Lung (tissue), 12 donors: ENCODE data around the gene NKX3-2. TPM values are rescaled to one million over a fixed set of nuclear protein-coding genes. Genes with fewer than 3 reads are reported as not detected.

ENCODE experiments used
- ATAC-seq: fragments of 200-7000 bp; cut with Tn5 transposase; one replicate; pipeline ENCODE4 v1.9.1; 2020; ENCODE audit warnings: moderate number of reproducible peaks; ENCODE audit not compliant: insufficient read depth, low FRiP score
- DNase-seq, 3 donors: peaks; one replicate each; pipeline ENCODE4 v3.0.0-alpha.2; 2013 to 2017
- H3K27ac ChIP-seq, 2 donors: one replicate each; pipeline ENCODE4 v1.5.1; 2013; ENCODE audit warnings: mild to moderate bottlenecking in 2 of 2, moderate library complexity in 2 of 2, control low read depth in 1 of 2, inconsistent platforms in 1 of 2, low read depth in 1 of 2, low read length in 1 of 2
- H3K27me3 ChIP-seq, 3 donors: one replicate each; pipeline ENCODE4 v1.5.1; 2013; ENCODE audit warnings: low read length in 2 of 3; ENCODE audit not compliant: control insufficient read depth in 3 of 3, insufficient read depth in 3 of 3
- H3K36me3 ChIP-seq, 4 donors: one replicate each; pipeline ENCODE4 v1.5.1; 2013; ENCODE audit warnings: low read length in 4 of 4, mild to moderate bottlenecking in 1 of 4, moderate library complexity in 1 of 4; ENCODE audit not compliant: control insufficient read depth in 4 of 4, insufficient read depth in 4 of 4
- H3K4me1 ChIP-seq, 5 donors: one replicate each; pipeline ENCODE4 v1.5.1; 2013; ENCODE audit warnings: low read length in 5 of 5, mild to moderate bottlenecking in 2 of 5, moderate library complexity in 1 of 5; ENCODE audit not compliant: control insufficient read depth in 5 of 5, insufficient read depth in 5 of 5
- H3K4me3 ChIP-seq: one replicate; pipeline ENCODE4 v1.5.1; 2013; ENCODE audit warnings: mild to moderate bottlenecking, control low read depth, moderate library complexity
- H3K9ac ChIP-seq, 2 donors: one replicate each; pipeline ENCODE4 v1.5.1; 2013; ENCODE audit warnings: low read length in 2 of 2, control low read depth in 1 of 2; ENCODE audit not compliant: insufficient read depth in 1 of 2
- H3K9me3 ChIP-seq, 4 donors: one replicate each; pipeline ENCODE4 v1.5.1; 2013; ENCODE audit warnings: low read length in 3 of 4, mild to moderate bottlenecking in 1 of 4, moderate library complexity in 1 of 4; ENCODE audit not compliant: control insufficient read depth in 4 of 4, insufficient read depth in 3 of 4
- WGBS, 2 donors: extraction: QIAGEN DNeasy Blood & Tissue Kit; methylation state at CpG; one replicate each; pipeline ENCODE4 v1.1.7; 2013; 5-methylcytosine and 5-hydroxymethylcytosine counted together
- polyA plus RNA-seq, 2 donors: library from polyadenylated mRNA; stranded (reverse); fragments of 200-250 nt; gene quantifications; one replicate each; pipeline ENCODE4 v1.2.1, GENCODE V29; 2013
- total RNA-seq, 2 donors: library from RNA; depleted of rRNA in 1 of 2; stranded (reverse); fragments of >200 nt in 1 of 2; gene quantifications; one replicate each; pipeline ENCODE4 v1.2.1, GENCODE V29; 2014 to 2021
- TF ChIP-seq, protein P1 (sequence below): IDR thresholded peaks from 2 replicates; pipeline ENCODE4 v1.5.1; 2012; ENCODE audit warnings: mild to moderate bottlenecking; ENCODE audit errors: control extremely low read depth, extremely low read depth
- donor health status: control.
- donor health status: control.
- donor health status: Bipolar disorder and iron deficiency.
- donor health status: healthy.
- donor health status: DM: yes; HTN: yes; CAD: no.

Gene NKX3-2
- total and polyA plus RNA-seq, 4 donors = not detected

DNA sequence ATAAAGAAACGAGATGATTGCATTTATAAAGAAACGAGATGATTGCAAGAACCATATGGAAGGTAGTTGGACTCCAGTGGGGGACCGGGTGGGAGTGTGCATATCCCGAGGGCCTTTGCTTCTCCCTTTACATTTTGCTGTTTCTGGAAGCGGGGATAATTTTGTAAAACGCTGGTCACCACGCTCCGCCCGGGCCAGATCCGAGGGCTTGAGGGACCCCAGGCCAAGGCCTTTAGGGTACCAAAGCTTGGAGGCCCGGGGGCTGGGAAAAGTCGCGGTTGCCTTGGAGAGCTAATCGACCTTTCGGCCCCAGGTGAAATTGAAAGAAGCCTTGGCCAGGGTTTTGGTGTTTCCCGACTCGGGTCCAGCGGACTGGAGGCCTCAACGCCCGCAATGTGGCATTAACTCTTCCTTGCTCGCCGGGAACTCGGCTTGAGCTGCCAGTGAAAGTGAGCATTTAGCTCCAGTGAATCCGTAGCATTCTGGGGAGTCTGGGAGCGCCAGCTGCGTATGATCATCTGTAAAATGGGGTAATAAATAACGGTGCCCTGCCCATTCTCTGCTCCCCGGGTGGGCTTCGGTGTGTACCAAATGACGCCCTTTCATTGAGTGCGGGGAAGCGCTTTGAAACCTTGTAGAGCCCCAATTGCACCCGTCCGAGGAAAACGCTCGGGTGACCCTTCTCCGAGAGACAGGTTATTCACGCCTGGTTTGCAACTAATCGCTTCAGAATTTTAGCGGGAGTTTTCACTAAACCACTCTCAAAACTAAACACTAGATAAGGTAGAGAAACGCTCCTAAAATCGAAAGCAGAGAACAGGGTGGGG lies 4.5 kb downstream of the NKX3-2 start:
- ATAC-seq (no peak), DNase-seq (peak in 1 of 3 donors; percentile 25)
- peaks cover 0 to 28% (median 0%) of the 10 kb centered on the region in 5 donors for H3K4me1 ChIP-seq
- H3K9me3 ChIP-seq = peaks cover 0 to 24% (median 0%) of the 10 kb centered on the region in 4 donors
- TF ChIP-seq, protein P1, sequence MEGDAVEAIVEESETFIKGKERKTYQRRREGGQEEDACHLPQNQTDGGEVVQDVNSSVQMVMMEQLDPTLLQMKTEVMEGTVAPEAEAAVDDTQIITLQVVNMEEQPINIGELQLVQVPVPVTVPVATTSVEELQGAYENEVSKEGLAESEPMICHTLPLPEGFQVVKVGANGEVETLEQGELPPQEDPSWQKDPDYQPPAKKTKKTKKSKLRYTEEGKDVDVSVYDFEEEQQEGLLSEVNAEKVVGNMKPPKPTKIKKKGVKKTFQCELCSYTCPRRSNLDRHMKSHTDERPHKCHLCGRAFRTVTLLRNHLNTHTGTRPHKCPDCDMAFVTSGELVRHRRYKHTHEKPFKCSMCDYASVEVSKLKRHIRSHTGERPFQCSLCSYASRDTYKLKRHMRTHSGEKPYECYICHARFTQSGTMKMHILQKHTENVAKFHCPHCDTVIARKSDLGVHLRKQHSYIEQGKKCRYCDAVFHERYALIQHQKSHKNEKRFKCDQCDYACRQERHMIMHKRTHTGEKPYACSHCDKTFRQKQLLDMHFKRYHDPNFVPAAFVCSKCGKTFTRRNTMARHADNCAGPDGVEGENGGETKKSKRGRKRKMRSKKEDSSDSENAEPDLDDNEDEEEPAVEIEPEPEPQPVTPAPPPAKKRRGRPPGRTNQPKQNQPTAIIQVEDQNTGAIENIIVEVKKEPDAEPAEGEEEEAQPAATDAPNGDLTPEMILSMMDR = no peak
- H3K36me3 ChIP-seq = no peaks in the 10 kb centered on the region
- 10% methylated on average over 42 of the region's 42 CpGs for WGBS, 2 donors
- no peak overlapping the region for H3K27ac ChIP-seq
- no peak overlapping the region for H3K4me3 ChIP-seq
- peaks cover 11 to 87% (median 84%) of the 10 kb centered on the region in 3 donors for H3K27me3 ChIP-seq
- no peak overlapping the region for H3K9ac ChIP-seq

DNA sequence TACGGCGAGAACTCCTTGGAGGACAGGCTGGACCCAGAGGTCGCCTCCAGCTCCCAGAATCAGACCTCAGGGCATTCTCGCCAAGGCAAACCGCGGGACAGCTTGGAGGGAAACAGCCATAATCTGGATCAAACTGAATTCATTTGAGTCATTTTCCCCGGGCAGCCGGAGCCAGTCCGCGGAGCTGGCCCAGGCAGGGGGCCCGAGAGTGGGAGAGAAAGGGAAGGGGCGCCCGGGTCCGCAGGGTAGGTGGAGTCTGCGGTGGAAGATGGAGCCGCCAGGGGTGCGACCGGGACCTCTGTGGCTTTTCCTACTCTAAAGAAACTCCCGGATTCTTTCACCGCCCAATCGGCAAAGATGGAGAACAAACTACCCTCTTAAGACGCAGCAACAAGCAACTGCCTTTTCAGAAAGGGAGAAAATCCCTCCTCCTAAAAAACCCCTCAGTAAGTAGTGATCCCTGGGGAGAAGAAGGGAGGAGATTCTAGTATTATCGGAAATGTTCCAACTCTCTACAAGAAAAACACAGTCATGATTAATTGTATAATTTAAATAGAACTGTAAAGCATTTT lies 5.2 kb downstream of the NKX3-2 start:
- 3 to 7% methylated on average over 23 of the region's 23 CpGs for WGBS, 2 donors
- Histone ChIP-seq H3K4me3 (no peak overlapping the region), H3K4me1 (peaks cover 0 to 28% (median 0%) of the 10 kb centered on the region in 5 donors), H3K27ac (no peak overlapping the region), H3K9me3 (peaks cover 0 to 24% (median 0%) of the 10 kb centered on the region in 4 donors), H3K27me3 (peaks cover 17 to 94% (median 91%) of the 10 kb centered on the region in 3 donors), H3K9ac (no peak overlapping the region), H3K36me3 (no peaks in the 10 kb centered on the region)
- TF ChIP-seq, protein P1 = no peak
- peak in 1 of 3 donors; percentile 48 for DNase-seq
- ATAC-seq = no peak

DNA sequence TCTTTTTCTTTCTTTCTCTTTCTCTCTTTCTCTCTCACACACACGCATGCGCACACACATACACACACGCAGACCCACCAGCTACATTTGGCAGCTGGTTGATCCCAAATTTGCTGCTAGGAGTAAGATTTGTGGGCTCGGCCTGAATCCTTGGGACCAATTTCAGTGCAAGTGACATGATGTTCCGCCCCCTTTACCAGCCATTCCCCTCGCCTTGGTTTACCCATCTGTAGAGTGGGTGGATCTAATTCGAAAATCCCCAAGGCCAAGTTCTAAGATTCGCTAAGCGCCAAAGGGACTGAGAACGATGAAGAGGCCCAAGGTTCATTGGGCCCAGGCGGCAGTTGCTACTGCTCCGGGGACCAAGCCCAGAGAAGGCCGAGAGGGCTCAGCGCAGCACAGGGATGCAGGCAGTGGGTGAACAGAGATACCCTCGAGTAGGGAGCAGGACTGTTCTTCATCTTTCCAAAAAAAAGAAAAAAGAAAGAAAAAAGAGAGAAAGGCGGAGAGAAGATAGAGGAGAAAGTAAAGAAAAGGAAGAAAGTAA lies 5.8 kb downstream of the NKX3-2 start:
- WGBS, 2 donors = 20 to 23% methylated on average over 16 of the region's 16 CpGs
- H3K27me3 ChIP-seq = peaks cover 17 to 99% (median 97%) of the 10 kb centered on the region in 3 donors
- no peak overlapping the region for H3K9ac ChIP-seq
- H3K4me1 ChIP-seq = peaks cover 0 to 22% (median 0%) of the 10 kb centered on the region in 5 donors
- H3K4me3 ChIP-seq = no peak overlapping the region
- H3K9me3 ChIP-seq = peaks cover 0 to 26% (median 0%) of the 10 kb centered on the region in 4 donors
- ATAC-seq (no peak), DNase-seq (no peak)
- TF ChIP-seq, protein P1 = no peak
- no peak overlapping the region for H3K27ac ChIP-seq
- H3K36me3 ChIP-seq = no peaks in the 10 kb centered on the region
